ENCODE measurements around the gene GARS1.

Gene GARS1

GRCh38 chr7:30681815-30682211 is 87.1 kb downstream of the GARS1 start:
- no peak for DNase-seq (ENCODE audit: low read depth, low spot score)
- no peak for TF ChIP-seq CTCF (IDR thresholded peaks at IDR 0.05; ENCODE audit: insufficient read depth, low read length, missing control alignments)
- ChIA-PET POLR2A (no interaction called here), CTCF (interaction anchor here (0.7 kb wide), 1 partner anchor 58 kb away, joined by 3 read pairs; no protein-coding TSS in a partner anchor)
- no peak overlapping the region for H3K4me3 ChIP-seq (ENCODE audit: low read depth, low read length)

GRCh38 chr7:30682212-30683083 is 87.8 kb downstream of the GARS1 start, which contains the start of gene CRHR2:
TSS of gene CRHR2 (minus strand) at chr7:30682456. CDS start at chr7:30682280, 176 bp downstream.
- ChIA-PET CTCF (interaction anchor here (0.7 kb wide), 1 partner anchor 58 kb away, joined by 3 read pairs; no protein-coding TSS in a partner anchor), POLR2A (no interaction called here)
- peak; percentile 10 for TF ChIP-seq CTCF (IDR thresholded peaks at IDR 0.05; ENCODE audit: insufficient read depth, low read length, missing control alignments)
- H3K4me3 ChIP-seq (ENCODE audit: low read depth, low read length), result no peak within 1 kb of the TSS
- DNase-seq (ENCODE audit: low read depth, low spot score), result no peak

- H3K4me3 ChIP-seq (ENCODE audit: low read depth, low read length), result no peak overlapping the region
- no peak for TF ChIP-seq CTCF (IDR thresholded peaks at IDR 0.05; ENCODE audit: insufficient read depth, low read length, missing control alignments)
- POLR2A ChIA-PET, result no interaction called here
- CTCF ChIA-PET, result no interaction called here
- DNase-seq (ENCODE audit: low read depth, low spot score), result no peak
Observed at GRCh38 chr7:30683306-30683705, 88.6 kb downstream of the GARS1 start.
